Body of pancreas (tissue), 4 donors: ENCODE data around the gene DMD.

Experiments used
- POLR2A ChIP-seq, 3 donors: fragments of 450-650 bp; IDR thresholded peaks; one replicate each; pipeline ENCODE4 v1.6.1; 2016; ENCODE audit warnings: antibody characterized with exemption in 3 of 3, mild to moderate bottlenecking in 2 of 3
- TF ChIP-seq, protein P1 (sequence below), 7 experiments: fragments of 450-650 bp in 4 of 7; fragments of 200-600 bp in 3 of 7; sonication (generic) in 3 of 7; IDR thresholded peaks; one replicate each; pipeline ENCODE4 v1.5.1; 2016 to 2019; ENCODE audit warnings: antibody characterized with exemption in 7 of 7

DNA sequence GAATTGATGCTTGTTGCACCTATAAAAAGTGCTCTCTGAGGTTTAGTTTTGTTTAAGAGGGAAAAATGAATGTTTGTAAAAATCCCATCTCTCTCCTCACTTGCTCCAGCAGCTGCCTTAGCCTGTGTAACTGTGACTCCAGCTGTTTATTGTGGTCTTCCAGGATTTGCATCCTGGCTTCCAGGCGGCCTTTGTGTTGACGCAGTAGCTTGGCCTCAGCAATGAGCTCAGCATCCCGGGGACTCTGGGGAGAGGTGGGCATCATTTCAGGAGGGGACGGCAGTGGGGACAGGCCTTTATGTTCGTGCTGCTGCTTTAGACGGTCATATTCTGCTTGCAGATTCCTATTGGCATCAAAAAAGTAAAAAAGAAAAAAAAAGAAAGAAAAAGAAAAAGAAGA, 2064.2 kb downstream of the DMD start:
- TF ChIP-seq, protein P1, sequence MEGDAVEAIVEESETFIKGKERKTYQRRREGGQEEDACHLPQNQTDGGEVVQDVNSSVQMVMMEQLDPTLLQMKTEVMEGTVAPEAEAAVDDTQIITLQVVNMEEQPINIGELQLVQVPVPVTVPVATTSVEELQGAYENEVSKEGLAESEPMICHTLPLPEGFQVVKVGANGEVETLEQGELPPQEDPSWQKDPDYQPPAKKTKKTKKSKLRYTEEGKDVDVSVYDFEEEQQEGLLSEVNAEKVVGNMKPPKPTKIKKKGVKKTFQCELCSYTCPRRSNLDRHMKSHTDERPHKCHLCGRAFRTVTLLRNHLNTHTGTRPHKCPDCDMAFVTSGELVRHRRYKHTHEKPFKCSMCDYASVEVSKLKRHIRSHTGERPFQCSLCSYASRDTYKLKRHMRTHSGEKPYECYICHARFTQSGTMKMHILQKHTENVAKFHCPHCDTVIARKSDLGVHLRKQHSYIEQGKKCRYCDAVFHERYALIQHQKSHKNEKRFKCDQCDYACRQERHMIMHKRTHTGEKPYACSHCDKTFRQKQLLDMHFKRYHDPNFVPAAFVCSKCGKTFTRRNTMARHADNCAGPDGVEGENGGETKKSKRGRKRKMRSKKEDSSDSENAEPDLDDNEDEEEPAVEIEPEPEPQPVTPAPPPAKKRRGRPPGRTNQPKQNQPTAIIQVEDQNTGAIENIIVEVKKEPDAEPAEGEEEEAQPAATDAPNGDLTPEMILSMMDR (IDR thresholded peaks at IDR 0.05) = no peak
- no peak for TF ChIP-seq POLR2A (IDR thresholded peaks at IDR 0.05)
